Motor neuron (in vitro differentiated cells): Measurements from ENCODE around the gene CCDC57. TPM values are rescaled to one million over a fixed set of nuclear protein-coding genes. Genes with fewer than 3 reads are reported as not detected.

Experiments used
- ATAC-seq, 8 experiments: fragments of 200-7000 bp; cut with Tn5 transposase; replicated peaks in 6 of 8; 2 replicates each; pipeline ENCODE4 v1.8.0; 2021; ENCODE audit warnings: mild to moderate bottlenecking in 8 of 8, moderate library complexity in 8 of 8
- H3K27ac ChIP-seq, 2 donors: fragments of 250-450 bp; sonication (Bioruptor Pico); 2 replicates each; pipeline ENCODE4 v1.9.0; 2021; ENCODE audit warnings: antibody characterized with exemption in 2 of 2, mild to moderate bottlenecking in 2 of 2, moderate library complexity in 1 of 2
- H3K4me1 ChIP-seq, 2 donors: fragments of 250-450 bp; sonication (Bioruptor Pico); replicated peaks in 1 of 2; 2 replicates each; pipeline ENCODE4 v1.6.1; 2021; ENCODE audit warnings: antibody characterized with exemption in 2 of 2, mild to moderate bottlenecking in 2 of 2, moderate library complexity in 1 of 2
- H3K4me3 ChIP-seq, 5 donors: fragments of 250-450 bp; sonication (Bioruptor Pico); 2 replicates each; pipeline ENCODE4 v1.9.0; 2021; ENCODE audit warnings: antibody characterized with exemption in 5 of 5, mild to moderate bottlenecking in 5 of 5, moderate library complexity in 4 of 5
- WGBS, 10 experiments: fragments of 450-650 bp; shearing (Covaris generic); methylation state at CpG; one replicate each; pipeline ENCODE4 v1.0.0; 2022; 5-methylcytosine and 5-hydroxymethylcytosine counted together
- in situ Hi-C, 9 experiments: fragments of 400-800 bp; cut with MboI; loops; one replicate each; pipeline ENCODE4 v1.15.0; 2021; ENCODE audit warnings: low sequenced_read_pairs in 9 of 9, low pct_unique_long_range_greater_than_20kb in 2 of 9; ENCODE audit not compliant: unreplicated experiment in 9 of 9
- total RNA-seq, 8 experiments: library from RNA; unstranded; fragments of 300-600 nt; gene quantifications; 2 replicates each; pipeline versions ENCODE4 v1.2.3 to v1.2.4, GENCODE V29; 2022

The CCDC57 gene
- total RNA-seq, 8 experiments from 2014 or later: 13.6 to 68.8 (median 26.1) TPM

DNA sequence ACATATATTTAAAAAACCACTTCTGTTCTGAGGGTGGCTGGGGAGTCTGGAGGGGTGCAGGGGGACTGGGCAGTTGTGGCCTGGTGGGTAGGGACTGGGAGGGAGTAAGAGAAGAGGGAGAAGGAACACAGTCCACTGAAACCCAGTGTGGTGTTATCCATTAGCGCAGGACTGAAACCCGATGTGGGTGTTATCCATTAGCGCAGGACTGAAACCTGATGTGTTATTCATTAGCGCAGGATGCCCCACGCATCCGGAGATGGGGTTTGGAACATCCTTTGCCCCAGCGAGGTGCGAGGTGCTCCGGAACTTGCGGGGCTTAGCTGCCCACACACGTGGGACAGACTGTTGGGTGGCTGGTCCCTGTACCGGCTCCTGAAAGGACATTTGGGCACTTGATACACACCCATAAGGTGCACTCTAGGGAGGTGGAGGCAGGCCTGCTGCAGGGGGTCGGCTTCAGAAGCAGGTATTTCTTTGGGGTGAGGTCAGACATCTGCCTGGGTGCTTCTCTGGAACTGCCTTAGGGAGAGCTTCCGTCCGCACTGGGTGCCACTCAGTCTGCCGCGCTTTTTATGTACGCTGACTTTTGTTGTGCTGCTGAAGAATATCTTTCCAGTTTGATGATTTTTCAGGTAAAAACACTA, 94.4 kb downstream of the CCDC57 start:
- ATAC-seq: peak in 1 of 8 experiments; percentile 9
- Histone ChIP-seq H3K4me3 (no peak overlapping the region), H3K4me1 (peaks cover 0 to 11% of the 10 kb centered on the region in 2 donors), H3K27ac (no peak overlapping the region)
- WGBS, 10 experiments: 87 to 100% (median 95%) methylated on average over 1 to 9 of the region's 18 CpGs; no CpG with 5 or more reads in 4 of the 10 experiments
- in situ Hi-C loops: no loop called here

- no peak for ATAC-seq
- in situ Hi-C loops: no loop called here
- no peak overlapping the region for H3K27ac ChIP-seq
- peaks cover 0 to 11% of the 10 kb centered on the region in 2 donors for H3K4me1 ChIP-seq
- H3K4me3 ChIP-seq: no peak overlapping the region
- WGBS, 10 experiments: 80 to 100% (median 94%) methylated on average over 1 to 17 of the region's 22 CpGs
These were observed 95.2 kb downstream of the CCDC57 start for GRCh38 chr17:82117139-82118090.

DNA sequence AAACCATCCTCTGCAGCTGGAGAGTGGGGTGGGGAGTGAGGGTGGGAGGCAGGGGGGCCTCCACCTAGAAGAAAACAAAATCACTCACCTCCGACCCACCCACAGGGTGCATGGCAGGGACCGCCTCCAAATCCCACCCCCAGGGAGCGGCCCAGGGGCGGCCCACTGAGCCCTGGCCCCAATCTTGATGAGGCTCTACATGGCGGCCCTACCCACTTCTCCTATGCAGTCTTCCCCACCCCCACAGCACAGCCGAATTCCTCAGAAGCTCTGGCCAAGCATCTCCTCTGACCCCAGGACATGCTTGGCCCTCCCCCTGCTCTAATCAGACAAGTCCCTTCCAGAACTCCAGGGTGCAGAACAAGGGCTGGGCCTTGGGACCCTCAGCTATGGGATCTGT, 96.4 kb downstream of the CCDC57 start:
- Histone ChIP-seq H3K4me1 (peaks cover 0 to 11% of the 10 kb centered on the region in 2 donors), H3K27ac (no peak overlapping the region), H3K4me3 (no peak overlapping the region)
- ATAC-seq: no peak
- in situ Hi-C loops: no loop called here
- 80% methylated on average over 1 of the region's 6 CpGs; no CpG with 5 or more reads in 9 of the 10 experiments for WGBS, 10 experiments

- ATAC-seq: no peak
- in situ Hi-C loops: no loop called here
- no peak overlapping the region for H3K27ac ChIP-seq
- H3K4me3 ChIP-seq: no peak overlapping the region
- peaks cover 0 to 11% of the 10 kb centered on the region in 2 donors for H3K4me1 ChIP-seq
- 67 to 100% (median 97%) methylated on average over 1 to 3 of the region's 9 CpGs; no CpG with 5 or more reads in 6 of the 10 experiments for WGBS, 10 experiments
These were observed 97.8 kb downstream of the CCDC57 start for GRCh38 chr17:82114872-82115271.

DNA sequence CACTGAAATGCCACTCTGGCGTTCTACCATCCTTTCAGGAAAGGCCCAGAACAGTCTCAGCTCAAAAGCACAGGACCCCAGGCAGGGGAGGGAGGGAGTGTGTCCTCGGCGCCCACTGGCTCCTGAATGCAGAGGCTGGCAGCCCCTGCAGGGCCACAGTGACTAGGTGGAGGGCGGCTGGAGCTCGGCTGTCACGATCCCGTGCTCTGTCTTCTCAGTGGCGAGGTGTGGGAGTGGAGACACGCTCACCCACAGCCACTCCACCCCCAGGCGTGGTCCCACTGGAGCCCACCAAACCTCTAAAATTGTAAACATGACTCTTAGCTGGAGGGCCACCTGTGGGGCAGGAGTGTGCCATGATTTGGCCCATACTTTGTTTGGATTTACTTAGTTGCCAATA, 98.2 kb downstream of the CCDC57 start:
- no peak for ATAC-seq
- in situ Hi-C loops: no loop called here
- Histone ChIP-seq H3K4me3 (no peak overlapping the region), H3K4me1 (peaks cover 0 to 11% of the 10 kb centered on the region in 2 donors), H3K27ac (no peak overlapping the region)
- 93 to 100% (median 100%) methylated on average over 1 to 4 of the region's 10 CpGs; no CpG with 5 or more reads in 5 of the 10 experiments for WGBS, 10 experiments

DNA sequence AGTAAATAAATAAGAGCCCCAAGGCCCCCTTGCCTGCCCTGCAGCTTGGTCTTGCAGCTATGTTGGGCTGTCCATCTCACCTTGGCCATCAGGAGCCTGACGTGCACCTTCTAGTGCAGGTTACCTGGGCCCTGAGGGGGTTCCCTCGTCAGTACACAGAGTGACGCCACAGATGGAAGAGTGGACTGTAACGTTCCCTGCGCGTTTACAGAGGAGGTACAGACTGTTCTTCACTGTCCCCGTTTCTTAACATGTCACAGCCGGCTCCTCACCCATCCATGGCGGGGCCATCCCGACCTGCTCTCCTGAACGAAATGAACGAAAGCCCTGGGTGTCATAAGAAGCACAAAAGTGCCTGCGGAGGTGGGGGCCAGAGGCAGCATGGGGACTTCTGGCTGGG, 98.7 kb downstream of the CCDC57 start:
- in situ Hi-C loops: no loop called here
- peaks cover 0 to 8% of the 10 kb centered on the region in 2 donors for H3K4me1 ChIP-seq
- WGBS, 10 experiments: 80 to 100% (median 100%) methylated on average over 1 to 6 of the region's 13 CpGs; no CpG with 5 or more reads in 5 of the 10 experiments
- H3K27ac ChIP-seq: no peak overlapping the region
- no peak overlapping the region for H3K4me3 ChIP-seq
- no peak for ATAC-seq

DNA sequence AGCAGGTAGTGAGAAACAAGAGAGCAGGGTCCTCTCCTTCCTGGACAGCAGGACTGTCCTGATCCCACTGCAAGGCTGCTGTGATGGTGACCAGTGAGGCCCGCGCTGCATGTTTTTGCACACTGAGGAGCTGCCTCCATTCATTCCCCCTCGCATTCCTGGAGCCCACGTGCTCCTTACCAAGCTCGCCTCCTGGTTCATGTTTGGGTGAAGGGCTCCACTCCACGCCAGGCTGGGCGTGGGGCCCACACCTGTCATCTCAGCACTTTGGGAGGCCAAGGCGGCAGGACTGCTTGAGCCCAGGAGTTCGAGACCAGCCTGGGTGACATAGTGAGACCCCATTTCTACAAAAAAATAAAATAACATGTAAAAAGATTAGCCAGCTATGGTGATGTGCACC, 99.2 kb downstream of the CCDC57 start:
- no peak overlapping the region for H3K4me3 ChIP-seq
- H3K4me1 ChIP-seq: peaks cover 0 to 4% of the 10 kb centered on the region in 2 donors
- 81 to 100% (median 93%) methylated on average over 2 to 6 of the region's 9 CpGs; no CpG with 5 or more reads in 4 of the 10 experiments for WGBS, 10 experiments
- in situ Hi-C loops: no loop called here
- ATAC-seq: no peak
- no peak overlapping the region for H3K27ac ChIP-seq

GRCh38 chr17:82112914-82113311, 99.7 kb downstream of the CCDC57 start:
- H3K4me1 ChIP-seq: no peaks in the 10 kb centered on the region
- no peak for ATAC-seq
- in situ Hi-C loops: no loop called here
- no peak overlapping the region for H3K4me3 ChIP-seq
- 50 to 100% (median 98%) methylated on average over 1 to 4 of the region's 6 CpGs; no CpG with 5 or more reads in 1 of the 10 experiments for WGBS, 10 experiments
- H3K27ac ChIP-seq: no peak overlapping the region

DNA sequence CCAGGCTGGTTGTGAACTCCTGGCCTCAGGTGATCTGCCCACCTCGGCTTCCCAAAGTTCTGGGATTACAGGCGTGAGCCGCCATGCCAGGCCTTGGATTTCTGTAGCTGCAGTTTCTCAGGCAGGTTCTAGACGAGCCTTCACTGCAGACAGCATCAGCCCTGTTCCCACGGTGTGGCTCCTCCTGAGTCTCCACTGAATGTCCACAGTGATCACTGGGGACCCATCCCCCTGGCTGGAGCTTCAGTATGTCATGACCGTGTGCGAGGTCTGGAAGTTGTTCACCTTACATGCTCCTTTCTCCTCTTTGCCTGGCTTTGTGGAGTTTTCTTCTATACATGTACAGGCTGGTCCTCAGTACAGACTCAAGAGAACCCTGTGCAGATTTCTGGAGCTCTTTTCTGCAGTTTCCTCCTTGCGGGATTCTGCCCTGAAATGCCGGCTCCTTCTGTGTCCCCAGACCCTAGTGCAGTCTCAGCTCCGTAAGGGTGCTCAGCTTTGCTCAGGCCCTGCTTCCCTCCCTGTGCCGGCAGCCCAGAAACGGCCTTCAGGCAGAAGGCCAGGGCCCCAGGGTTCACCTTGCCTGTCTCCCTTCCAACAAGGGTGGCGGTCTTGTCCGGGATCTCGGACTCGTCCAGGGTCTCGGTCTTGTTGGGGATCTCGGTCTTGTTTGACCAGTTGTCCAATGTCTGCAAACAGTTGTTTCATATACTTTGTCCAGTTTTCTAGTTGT, 100.3 kb downstream of the CCDC57 start:
- H3K4me1 ChIP-seq: no peaks in the 10 kb centered on the region

DNA sequence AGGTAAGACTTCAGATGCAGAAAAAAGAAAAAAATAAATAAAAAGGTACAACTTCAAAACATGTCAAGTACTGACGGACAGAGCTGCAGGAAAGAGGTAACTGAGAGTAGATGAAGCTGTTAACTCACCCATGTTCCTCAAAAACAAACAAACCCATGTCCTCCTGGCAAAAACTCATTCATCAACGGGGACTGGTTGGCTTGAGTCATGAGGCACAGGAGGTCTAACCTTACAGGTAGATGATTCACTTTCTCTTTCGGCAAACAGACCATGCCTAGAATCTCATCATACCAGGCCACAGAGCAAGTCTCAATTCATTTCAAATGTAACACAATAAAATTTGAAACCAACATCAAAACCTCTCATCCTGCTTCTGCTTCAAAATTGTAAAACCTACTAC, 102.3 kb downstream of the CCDC57 start:
- WGBS, 10 experiments: 91 to 100% (median 95%) methylated on average over 1 to 3 of the region's 3 CpGs; no CpG with 5 or more reads in 2 of the 10 experiments
- H3K4me1 ChIP-seq: peaks cover 0 to 13% of the 10 kb centered on the region in 2 donors
- no peak overlapping the region for H3K27ac ChIP-seq
- ATAC-seq: no peak
- H3K4me3 ChIP-seq: no peak overlapping the region
- in situ Hi-C loops: no loop called here

More for the DNA sequence above, 100.3 kb downstream of the CCDC57 start:
- WGBS, 10 experiments: 70 to 100% (median 90%) methylated on average over 2 to 8 of the region's 18 CpGs; no CpG with 5 or more reads in 3 of the 10 experiments
- in situ Hi-C loops: no loop called here
- ATAC-seq: no peak
- H3K27ac ChIP-seq: no peak overlapping the region
- H3K4me3 ChIP-seq: no peak overlapping the region

- H3K27ac ChIP-seq: no peak overlapping the region
- peaks cover 7 to 23% of the 10 kb centered on the region in 2 donors for H3K4me1 ChIP-seq
- WGBS, 10 experiments: 67 to 100% (median 99%) methylated on average over 1 to 12 of the region's 14 CpGs; no CpG with 5 or more reads in 2 of the 10 experiments
- H3K4me3 ChIP-seq: no peak overlapping the region
- in situ Hi-C loops: no loop called here
- ATAC-seq: no peak
These were observed 103.6 kb downstream of the CCDC57 start for GRCh38 chr17:82108961-82109475.

GRCh38 chr17:82108496-82108945, 104.1 kb downstream of the CCDC57 start:
- Histone ChIP-seq H3K27ac (no peak overlapping the region), H3K4me1 (peaks cover 12 to 28% of the 10 kb centered on the region in 2 donors), H3K4me3 (no peak overlapping the region)
- WGBS, 10 experiments: 67 to 100% (median 93%) methylated on average over 3 to 15 of the region's 19 CpGs; no CpG with 5 or more reads in 3 of the 10 experiments
- no peak for ATAC-seq
- in situ Hi-C loops: no loop called here
